ENCODE data around the gene LINGO1. TPM values are rescaled to one million over a fixed set of nuclear protein-coding genes. Genes with fewer than 3 reads are reported as not detected.

Gene LINGO1
- total and polyA plus RNA-seq, 2 donors (not counting 3 experiments of a cell fraction or from before 2014, with no cell fraction given) = 0.15 to 0.33 TPM

- CTCF ChIA-PET = interaction anchor here (1.2 to 1.5 kb wide), 2 partner anchors 8 to 30 kb away, joined by 3 read pairs; no protein-coding TSS in a partner anchor
- no peak overlapping the region for H3K4me2 ChIP-seq (ENCODE audit: insufficient read depth, low read length)
- H4K20me1 ChIP-seq (replicated peaks; ENCODE audit: control insufficient read depth, extremely low read depth, insufficient read depth, low read length) = no peaks in the 10 kb centered on the region
- FAIRE-seq = no peak
- BruUV-seq (replicated peaks) = no TSS peak
- no peak overlapping the region for H3K4me3 ChIP-seq (replicated peaks in 1 of 3; ENCODE audit: insufficient read depth in 1 of 3, low read depth in 1 of 3, low read length in 3 of 3)
- no peaks in the 10 kb centered on the region for H3K9me1 ChIP-seq (replicated peaks; ENCODE audit: control insufficient read depth, extremely low read depth, insufficient read depth, low read length)
- no peaks in the 10 kb centered on the region for H3K79me2 ChIP-seq (ENCODE audit: control insufficient read depth, insufficient read depth, low read length)
- H3K27ac ChIP-seq (ENCODE audit: insufficient read depth, low read depth, low read length) = no peak overlapping the region
- H3K4me1 ChIP-seq (ENCODE audit: control insufficient read depth, extremely low read depth, insufficient read depth, low read length) = no peaks in the 10 kb centered on the region
- intact Hi-C loops (cut with micrococcal nuclease) (loop anchor here (10.0 kb wide), 1 partner anchor 212 kb away; no protein-coding TSS in a partner anchor), dilution Hi-C loops (cut with MboI; ENCODE audit: extremely low pct_ligation_motif_present, low sequenced_read_pairs) (no loop called here)
- TF ChIP-seq GATA2 (IDR thresholded peaks at IDR 0.05; ENCODE audit: insufficient read depth, insufficient read length, low read depth, low read length) (no peak), MYC (IDR thresholded peaks at IDR 0.05; ENCODE audit: low read depth, low read length) (no peak), MAX (IDR thresholded peaks at IDR 0.05; ENCODE audit: insufficient read depth, insufficient read length) (no peak), FOS (IDR thresholded peaks at IDR 0.05; ENCODE audit: borderline replicate concordance, insufficient read depth, low read length) (no peak), CTCF (IDR thresholded peaks at IDR 0.05; ENCODE audit: extremely low read depth in 1 of 2, insufficient read depth in 1 of 2, low read depth in 1 of 2, low read length in 2 of 2) (no peak), JUN (IDR thresholded peaks at IDR 0.05; ENCODE audit: borderline replicate concordance, insufficient read depth, insufficient read length, low read depth) (no peak), POLR2A (IDR thresholded peaks at IDR 0.05; ENCODE audit: low read depth, low read length) (no peak), POLR2AphosphoS5 (IDR thresholded peaks at IDR 0.05; ENCODE audit: insufficient read depth, low read depth, low read length) (no peak), EZH2 (IDR thresholded peaks at IDR 0.05; ENCODE audit: borderline replicate concordance, low read depth, low read length, severe bottlenecking) (no peak)
- no peak for DNase-seq (ENCODE audit: low read depth, low spot score)
- H3K9ac ChIP-seq (replicated peaks; ENCODE audit: extremely low read depth, insufficient read depth, low read length) = no peak overlapping the region
- H3K9me3 ChIP-seq (replicated peaks; ENCODE audit: control insufficient read depth, insufficient read depth, low read length) = no peaks in the 10 kb centered on the region
- no peak overlapping the region for H2AFZ ChIP-seq (ENCODE audit: low read depth, low read length)
- no peaks in the 10 kb centered on the region for H3K36me3 ChIP-seq (ENCODE audit: control insufficient read depth in 2 of 2, extremely low read depth in 1 of 2, insufficient read depth in 2 of 2, low read length in 2 of 2)
- peaks cover 0 to 2% of the 10 kb centered on the region in 2 experiments for H3K27me3 ChIP-seq (ENCODE audit: control insufficient read depth in 2 of 2, insufficient read depth in 2 of 2, low read length in 2 of 2)
- POLR2A ChIA-PET = no interaction called here
Measured at GRCh38 chr15:77663256-77663655, 30.5 kb upstream of the LINGO1 start.

Data from endothelial cell of umbilical vein (primary cell).